Muscle of back (tissue), 13 donors: ENCODE measurements around the gene SH3YL1. TPM values are rescaled to one million over a fixed set of nuclear protein-coding genes. Genes with fewer than 3 reads are reported as not detected.

Experiments used
- DNase-seq, 3 donors: peaks; one replicate each; pipeline versions ENCODE4 v3.0.0 to v3.0.0-alpha.2; 2013
- long read RNA-seq, 9 donors: transcript quantifications; one replicate each; lab custom pipeline, GENCODE V29; 2026
- polyA plus RNA-seq, 10 donors: library from polyadenylated mRNA; unstranded; fragments of 120-200 nt; gene quantifications; one replicate each; pipeline ENCODE4 v1.2.1, GENCODE V29; 2013; ENCODE audit not compliant: insufficient read length in 10 of 10

SH3YL1 gene
- polyA plus RNA-seq: 10 to 100 TPM; 25.9 to 57.2 (median 36.7) TPM
- long read RNA-seq, donor 1, partial matches to known transcripts: 8 of 74 reads
- long read RNA-seq, donor 1, other reads (novel, unspliced or antisense): 61 of 74 reads
- long read RNA-seq, donor 2, partial matches to known transcripts: 0 of 3 reads
- long read RNA-seq, donor 2, other reads (novel, unspliced or antisense): 0 of 3 reads
- long read RNA-seq, donor 3: 0 reads
- long read RNA-seq, donor 4, partial matches to known transcripts: 0 of 1 reads
- long read RNA-seq, donor 4, other reads (novel, unspliced or antisense): 0 of 1 reads
- long read RNA-seq, donor 5, partial matches to known transcripts: 0 of 3 reads
- long read RNA-seq, donor 5, other reads (novel, unspliced or antisense): 0 of 3 reads
- long read RNA-seq, donor 6, partial matches to known transcripts: 0 of 1 reads
- long read RNA-seq, donor 6, other reads (novel, unspliced or antisense): 0 of 1 reads
- long read RNA-seq, donor 7, partial matches to known transcripts: 48 of 73 reads
- long read RNA-seq, donor 7, other reads (novel, unspliced or antisense): 19 of 73 reads
- long read RNA-seq, donor 8, partial matches to known transcripts: 0 of 2 reads
- long read RNA-seq, donor 8, other reads (novel, unspliced or antisense): 0 of 2 reads
- long read RNA-seq, donor 9: 0 reads

GRCh38 chr2:263774-264492 is at the start of gene SH3YL1:
Gene SH3YL1, minus strand, starts transcription at chr2:264032. Its CDS starts 48 bp downstream, at chr2:263984.
- DNase-seq: peak in 1 of 3 donors; percentile 70

- DNase-seq: no peak
These were observed 47.2 kb upstream of the SH3YL1 start for GRCh38 chr2:310994-311393.

DNA sequence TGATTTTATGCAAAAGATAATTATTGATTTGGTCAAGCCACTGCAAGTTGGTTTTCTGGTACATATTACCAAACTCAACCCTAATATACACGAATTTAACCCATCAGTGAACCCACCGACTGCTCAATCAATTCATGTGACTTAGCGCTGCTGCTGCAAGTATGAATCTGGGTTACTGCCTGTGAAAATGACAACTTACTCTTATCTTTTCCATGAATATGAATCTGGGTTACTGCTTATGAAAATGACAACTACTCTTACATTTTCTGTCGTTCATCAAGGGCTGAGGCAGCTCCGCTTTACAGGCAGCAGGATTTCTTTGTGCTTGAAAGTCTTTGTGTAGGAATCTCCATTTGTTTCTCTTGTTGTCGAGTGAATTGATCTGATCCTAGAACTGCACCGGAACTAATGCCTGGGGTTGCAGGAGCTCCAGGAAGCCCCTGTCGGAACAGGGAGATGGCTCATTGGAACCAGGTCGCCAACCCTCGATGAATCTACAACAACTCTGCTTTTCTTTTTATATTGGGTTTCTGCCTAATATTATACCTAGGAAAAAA is 46.2 kb upstream of the SH3YL1 start:
- no peak for DNase-seq

DNA sequence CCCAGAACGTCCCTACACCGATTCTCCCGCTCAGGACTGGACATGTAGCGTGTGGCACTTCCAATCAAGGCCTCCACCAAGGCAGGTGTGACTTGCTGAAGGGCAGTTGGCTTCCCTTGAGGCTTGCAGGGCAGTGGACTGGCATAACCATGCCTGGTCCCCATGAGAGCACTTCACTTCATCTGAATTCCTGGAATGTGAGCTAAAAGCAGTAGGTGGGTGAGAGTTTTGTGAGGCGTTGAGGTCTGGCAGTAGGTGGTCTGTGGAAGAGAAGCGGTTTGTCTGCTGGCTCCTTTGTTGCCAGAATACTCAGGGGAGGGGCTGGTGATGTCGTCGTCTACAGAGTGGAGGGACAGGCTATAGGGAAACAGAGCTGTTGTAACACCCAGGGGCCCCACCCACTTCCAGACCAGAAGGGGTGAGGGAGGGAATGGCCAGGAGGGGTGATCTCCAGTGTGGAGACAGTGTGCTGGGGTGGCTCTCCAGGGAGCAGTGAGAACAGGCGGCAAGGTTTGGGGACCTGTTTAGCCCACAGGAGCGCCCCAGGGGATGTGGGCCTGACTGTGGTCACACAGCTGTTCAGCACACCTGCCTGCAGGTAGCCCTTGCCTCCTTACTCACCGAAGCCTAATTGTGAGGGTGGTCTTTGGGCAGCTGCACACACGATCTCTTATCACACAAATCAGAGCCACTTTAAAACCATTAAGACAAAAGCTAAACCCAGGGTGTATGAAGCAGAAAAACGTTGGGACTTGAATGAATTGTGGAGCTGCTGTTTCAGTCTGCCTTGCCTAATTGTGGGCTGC is 45.5 kb upstream of the SH3YL1 start:
- no peak for DNase-seq

DNA sequence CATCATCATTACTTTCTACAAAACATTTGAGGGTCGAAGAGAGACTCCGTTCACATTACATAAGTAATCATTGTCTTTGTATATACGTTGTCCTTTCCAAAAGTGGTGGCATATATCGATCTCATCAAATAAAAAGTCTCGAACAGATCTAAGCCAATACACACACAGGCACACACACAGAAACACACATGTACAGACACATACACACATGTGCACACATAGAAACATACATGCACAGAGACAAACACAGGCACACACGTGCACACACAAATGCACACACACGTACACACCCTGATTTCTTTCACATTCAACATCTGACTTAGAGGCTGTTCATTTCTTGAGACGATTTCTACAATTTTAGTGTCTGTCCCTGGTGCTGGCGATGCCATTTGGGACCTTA is 41.5 kb upstream of the SH3YL1 start:
- DNase-seq: no peak

DNA sequence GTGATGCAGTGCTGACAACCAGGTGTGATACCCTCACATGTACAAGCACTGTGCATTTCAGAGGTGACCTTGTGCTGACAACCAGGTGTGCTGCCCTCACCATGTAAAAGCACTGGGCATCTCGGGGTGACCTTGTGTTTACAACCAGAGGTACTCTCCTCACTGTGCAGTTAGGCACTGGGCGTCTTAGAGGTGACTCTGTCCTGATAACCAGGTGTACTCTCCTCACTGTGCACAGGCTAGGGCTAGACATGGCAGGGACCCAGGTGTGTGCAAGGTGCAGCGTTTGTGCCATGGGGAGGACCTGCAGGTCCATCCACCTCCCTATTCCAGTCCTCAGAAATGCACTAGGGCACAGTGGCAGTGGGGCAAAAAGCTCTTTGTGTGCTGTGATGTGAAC is 32.5 kb upstream of the SH3YL1 start:
- no peak for DNase-seq

GRCh38 chr2:295090-295489 is 31.3 kb upstream of the SH3YL1 start:
- no peak for DNase-seq

DNA sequence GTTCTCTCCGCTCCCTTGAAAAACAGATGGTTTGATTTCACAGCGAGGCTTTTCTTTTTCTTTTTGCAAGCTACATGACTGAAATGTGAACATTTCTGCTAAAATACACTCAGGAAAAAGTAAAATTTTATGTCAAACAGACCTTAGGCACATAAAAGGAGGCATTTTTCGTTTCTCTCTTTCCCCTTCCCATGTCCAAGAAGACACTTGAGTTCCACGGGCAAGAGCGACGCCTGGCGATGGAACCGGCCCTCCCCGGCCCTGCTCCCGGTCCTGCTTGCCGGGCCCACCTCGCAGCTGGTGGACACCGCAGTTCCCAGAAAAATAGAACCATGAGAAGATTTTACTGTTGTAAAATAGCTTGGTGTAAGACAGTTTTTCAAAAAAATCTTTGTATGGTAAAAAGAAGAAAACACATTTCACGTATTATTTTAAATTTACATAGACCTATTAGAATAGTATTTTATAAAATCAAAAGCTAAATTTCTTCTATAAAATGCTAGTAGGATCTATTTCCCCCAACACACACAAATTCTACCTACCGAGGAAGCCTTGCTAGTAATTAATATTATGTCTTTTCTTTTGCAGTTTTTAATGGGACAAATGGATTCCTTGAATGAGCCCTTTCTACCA is 26.4 kb upstream of the SH3YL1 start:
- DNase-seq: peak; percentile 58 to 90 (median 87)

- no peak for DNase-seq
These were observed 25.7 kb upstream of the SH3YL1 start for GRCh38 chr2:289362-290089.

DNA sequence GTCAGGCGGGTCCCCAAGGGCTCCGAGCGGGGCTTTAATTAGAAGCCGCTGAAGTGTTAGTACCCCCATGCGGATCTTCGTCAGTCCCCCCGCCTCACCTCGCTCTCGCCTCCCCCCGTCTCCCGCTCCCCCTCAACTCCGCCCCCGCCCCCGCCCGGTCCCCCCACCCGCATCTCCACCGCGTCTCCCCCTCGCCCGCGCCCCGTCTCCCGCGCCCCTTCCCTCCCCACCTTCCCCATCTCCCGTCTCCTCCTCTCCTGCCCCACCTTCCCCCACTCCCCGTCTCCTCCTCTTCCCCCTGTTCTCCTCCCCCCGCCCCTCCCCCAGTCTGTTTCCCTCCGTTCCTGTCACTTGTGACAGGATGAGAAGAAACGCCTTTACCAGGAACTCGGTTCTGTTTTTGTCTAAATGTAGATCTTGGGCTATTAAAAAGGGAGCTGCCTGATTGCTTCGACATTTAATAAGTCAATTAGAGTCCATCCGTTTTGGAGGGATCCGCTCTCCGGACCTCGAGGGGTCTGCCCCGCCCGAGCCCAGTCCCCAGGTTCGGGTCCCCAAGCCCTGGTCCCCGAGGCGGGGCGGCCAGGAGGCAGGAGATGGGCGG is 25.0 kb upstream of the SH3YL1 start:
- DNase-seq: no peak

DNA sequence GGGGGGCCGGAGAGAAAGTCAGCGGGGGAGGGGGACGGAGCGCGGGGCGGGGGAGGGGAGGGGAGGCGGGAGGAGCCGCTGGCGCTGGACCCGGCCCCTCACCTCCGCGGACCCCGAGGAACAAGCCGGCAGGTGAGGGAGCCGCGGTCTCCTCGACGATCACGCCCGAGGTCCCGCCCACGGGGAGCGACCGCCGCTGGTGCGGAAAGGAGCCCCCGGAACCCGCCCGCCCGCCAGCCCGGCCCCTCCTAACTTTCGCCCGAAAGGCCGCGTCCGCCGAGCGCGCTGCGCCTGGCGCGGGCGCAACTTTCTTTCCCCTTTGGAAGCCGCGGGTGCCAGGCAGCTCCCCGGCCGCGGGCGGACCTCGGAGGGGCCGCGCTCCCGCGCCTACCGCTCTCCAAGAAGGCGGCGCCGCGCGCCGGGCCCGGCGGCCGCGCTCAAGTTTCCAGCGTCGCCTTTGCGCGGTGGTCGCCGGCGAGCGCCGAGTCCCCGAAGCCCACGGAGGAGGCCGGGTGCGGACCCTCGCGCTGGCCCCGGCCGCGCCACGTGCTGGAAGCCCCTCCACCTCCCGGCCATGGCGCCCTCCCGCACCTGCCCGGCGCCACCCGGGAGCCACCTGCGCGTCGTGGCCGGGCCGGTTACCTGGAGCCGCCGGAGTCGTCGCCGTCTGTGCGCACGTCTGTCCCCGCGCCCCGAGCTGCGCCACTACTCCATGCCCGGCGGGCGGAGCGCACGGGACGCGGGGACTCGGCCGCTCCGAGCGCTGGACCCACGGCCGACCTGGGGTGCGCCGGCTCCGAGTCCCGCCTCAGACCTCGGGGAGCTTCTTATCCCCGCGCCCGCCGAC is 24.3 kb upstream of the SH3YL1 start, which contains the start of gene ALKAL2:
Gene ALKAL2 (minus strand): TSS at position 181 of the 847 bp plus-strand sequence. CDS start 256 bp downstream, outside the sequence.
- DNase-seq: peak in 1 of 3 donors; percentile 49

GRCh38 chr2:287471-287885 is 23.6 kb upstream of the SH3YL1 start:
- peak in 1 of 3 donors; percentile 73 for DNase-seq

DNA sequence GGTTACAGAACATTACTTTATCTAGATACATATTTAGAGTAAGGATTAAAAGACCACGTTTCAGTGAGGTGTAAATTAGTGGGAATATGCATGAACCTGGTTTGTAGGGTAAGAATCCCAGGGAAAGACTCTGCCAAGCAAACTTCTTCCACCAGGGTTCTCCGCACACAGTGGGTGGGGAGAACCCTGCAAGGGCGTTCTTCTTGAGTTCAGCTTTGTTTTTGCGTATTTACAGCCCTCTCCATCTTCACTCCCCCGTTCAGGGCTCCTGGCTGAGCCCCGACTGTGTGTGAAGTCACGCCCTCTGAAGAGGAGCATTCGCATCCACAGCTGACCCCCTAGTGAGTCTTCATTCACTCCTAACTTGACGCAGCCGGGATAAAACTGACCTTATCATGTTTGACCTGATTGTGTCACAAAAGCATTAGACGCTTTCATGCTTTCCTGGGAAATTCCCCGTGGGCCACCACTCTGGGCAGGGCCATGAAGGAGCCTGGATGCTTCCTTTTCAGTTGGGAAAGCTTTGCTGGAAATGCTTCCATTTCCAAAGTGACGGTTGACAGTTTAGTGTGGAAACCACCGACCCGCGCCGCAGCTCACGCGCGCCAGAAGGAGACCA is 23.1 kb upstream of the SH3YL1 start:
- peak in 1 of 3 donors; percentile 10 for DNase-seq

DNA sequence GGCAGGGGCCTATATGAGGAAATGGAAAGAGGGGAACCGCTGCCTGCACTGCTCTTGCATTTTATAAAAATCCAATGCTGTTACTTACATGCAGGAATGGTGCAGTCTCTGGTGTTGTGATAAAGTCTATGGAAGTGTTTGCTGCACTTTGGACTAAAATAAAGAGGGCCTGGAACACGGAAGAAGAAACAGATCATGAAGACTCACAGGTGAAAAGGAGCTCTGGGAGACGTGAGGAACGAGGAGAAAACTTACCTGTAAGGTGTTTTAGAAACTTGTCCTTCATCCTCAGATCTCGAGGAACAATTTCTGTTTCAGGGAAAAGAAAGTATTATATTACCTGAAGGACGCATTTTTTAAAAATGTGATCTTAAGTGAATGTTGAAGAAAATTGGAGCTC is 22.2 kb upstream of the SH3YL1 start:
- no peak for DNase-seq

DNA sequence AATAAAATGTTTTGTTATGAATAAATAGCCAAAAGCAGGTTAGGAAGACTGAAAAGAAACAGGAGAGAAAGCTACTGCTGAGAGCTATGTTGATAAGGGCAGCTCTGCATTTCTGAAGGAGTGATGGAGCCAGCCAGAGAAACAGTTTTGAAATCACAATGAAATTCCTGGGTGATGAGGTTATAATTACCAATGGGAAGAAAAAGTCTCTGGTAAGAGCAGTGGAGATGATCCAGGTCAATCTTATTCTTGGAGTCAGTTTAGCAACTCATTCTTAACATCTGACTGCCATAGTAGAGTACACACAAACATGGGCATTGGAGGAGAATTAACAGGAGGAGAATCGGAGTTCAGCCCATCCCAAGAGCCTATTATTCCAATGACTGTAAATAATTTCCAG is 21.7 kb upstream of the SH3YL1 start:
- peak in 1 of 3 donors; percentile 12 for DNase-seq

- DNase-seq: no peak
These were observed 21.2 kb upstream of the SH3YL1 start for GRCh38 chr2:284896-285492.

DNA sequence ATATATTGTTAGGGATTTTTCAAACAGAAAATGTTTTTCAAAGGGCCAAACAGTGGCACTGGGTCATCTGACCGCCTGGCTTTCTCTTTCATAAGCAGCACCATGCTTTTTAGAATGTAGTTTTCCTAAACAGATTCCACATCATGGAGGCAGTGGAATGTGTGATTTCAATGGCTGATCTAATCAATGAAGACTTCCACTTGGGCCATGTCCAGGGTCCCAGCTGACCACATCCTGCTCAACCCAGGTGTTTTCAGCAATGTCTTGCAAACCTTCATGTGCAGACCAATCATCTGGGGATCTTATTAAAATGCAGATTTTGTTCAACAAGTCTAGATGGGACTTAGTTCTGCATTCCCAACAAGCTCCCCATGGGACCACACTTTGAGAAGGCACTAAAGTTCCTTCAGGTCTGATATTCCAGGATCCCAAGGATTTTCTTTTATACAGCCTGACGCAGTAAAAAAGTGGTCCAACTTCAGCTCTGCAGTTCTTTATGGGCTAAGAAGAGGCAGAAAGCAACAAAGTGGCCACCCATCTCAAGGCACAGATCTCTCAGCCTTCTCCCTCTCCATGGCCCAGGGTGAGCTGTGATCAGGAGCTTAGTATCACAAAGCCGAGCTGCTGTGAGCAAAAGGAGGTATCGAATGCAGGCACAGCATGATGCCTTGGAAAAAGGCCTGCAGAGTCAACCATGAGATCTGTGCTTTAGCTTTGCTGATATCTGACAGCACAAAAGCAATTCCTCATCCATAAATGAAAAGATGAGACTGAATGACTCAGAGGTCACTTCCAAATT is 20.4 kb upstream of the SH3YL1 start:
- DNase-seq: no peak
